GM12875 (cell line): ENCODE results near the gene KAT5.
"Not testable (repeated sequence)": the region's sequence is repeated elsewhere in the genome, so short reads cannot be mapped to it uniquely, and the experiment has no call there.

ENCODE experiments used
- H3K4me3 ChIP-seq: one replicate; pipeline ENCODE4 v1.5.1; 2011; ENCODE audit warnings: low read depth, low read length, control low read depth
- TF ChIP-seq, protein P1 (sequence below): IDR thresholded peaks from 2 replicates; pipeline ENCODE4 v1.5.1; 2011; ENCODE audit warnings: low read depth, mild to moderate bottlenecking, control low read depth, inconsistent platforms, low read length, moderate library complexity, borderline replicate concordance; ENCODE audit not compliant: insufficient read depth

Gene KAT5

DNA sequence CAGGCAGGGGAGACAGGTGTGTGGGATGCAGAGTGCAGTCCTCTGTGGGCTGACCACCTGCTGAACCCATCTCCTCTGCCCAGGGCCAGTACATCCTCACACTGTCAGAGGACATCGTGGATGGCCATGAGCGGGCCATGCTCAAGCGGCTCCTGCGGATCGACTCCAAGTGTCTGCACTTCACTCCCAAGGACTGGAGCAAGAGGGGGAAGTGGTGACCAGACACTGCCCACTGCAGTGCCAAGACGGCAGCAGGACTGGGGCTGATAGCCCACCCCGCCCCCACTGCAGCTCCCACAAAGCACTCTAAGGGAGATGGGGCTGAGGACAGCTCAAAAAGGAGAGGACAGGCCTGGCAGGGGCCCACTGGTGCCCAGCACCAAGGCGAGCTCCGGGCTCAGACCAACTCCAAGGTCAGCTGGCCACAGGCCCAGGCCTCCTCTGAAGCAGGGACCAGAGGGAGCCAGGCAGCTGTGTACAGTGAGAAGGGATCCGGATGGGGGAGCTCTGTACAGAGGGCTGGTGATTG lies 7.0 kb downstream of the KAT5 start:
- TF ChIP-seq, protein P1, sequence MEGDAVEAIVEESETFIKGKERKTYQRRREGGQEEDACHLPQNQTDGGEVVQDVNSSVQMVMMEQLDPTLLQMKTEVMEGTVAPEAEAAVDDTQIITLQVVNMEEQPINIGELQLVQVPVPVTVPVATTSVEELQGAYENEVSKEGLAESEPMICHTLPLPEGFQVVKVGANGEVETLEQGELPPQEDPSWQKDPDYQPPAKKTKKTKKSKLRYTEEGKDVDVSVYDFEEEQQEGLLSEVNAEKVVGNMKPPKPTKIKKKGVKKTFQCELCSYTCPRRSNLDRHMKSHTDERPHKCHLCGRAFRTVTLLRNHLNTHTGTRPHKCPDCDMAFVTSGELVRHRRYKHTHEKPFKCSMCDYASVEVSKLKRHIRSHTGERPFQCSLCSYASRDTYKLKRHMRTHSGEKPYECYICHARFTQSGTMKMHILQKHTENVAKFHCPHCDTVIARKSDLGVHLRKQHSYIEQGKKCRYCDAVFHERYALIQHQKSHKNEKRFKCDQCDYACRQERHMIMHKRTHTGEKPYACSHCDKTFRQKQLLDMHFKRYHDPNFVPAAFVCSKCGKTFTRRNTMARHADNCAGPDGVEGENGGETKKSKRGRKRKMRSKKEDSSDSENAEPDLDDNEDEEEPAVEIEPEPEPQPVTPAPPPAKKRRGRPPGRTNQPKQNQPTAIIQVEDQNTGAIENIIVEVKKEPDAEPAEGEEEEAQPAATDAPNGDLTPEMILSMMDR, result no peak
- peak overlapping the region; percentile 81 for H3K4me3 ChIP-seq

DNA sequence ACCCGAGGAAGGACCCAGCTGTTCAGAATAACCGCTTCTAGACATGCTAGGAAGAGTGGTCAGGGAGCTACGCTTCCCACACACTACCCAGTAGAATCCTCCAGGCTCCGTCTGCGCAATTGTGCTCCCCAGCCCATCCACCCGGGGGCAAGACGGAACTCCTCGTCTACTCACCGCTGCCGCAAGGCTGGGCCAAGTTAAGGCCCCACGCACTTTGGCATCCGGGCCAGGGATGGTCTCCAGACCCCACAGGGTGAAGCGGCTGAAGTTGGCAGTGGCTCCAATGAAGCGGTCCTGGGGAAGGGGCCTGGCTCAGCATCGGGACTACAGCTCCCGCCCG lies 7.8 kb downstream of the KAT5 start:
- peak overlapping the region; percentile 81 for H3K4me3 ChIP-seq
- TF ChIP-seq, protein P1, result no peak

DNA sequence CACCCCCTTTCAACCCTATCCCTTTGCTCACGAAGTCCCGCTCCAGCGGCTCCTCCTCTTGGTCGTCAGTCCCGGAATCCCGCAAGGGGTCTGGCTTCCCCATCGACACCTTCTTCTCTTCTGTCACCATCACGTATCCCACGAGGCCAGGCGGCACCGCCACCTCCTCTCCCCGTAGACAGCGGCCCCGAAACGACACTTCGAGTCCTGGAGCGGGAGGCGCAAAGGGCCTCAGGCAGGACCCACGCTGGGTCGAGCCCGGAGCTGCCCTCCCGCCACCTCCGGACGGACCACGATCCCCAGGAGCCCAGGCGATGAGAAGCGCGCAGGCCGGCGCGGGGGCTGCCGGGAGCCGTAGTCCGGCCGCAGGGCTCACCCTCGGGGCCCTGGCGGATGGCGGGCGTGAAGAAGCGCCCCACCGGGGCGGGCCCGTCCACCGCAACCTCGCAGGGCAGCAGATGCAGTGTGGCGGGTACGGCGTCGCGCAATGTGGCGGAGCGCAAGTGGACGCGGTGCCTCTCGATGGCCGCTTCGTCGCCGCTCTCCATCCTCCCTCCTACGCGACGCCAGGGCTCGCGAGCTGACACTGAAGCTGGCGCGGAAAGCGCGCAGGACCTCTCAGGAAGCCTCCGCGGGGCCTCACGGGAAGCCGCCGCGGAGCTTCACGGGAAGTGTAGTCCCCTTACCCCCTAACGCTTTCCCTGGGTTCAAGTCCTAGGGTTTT lies 8.3 kb downstream of the KAT5 start, which contains the start of gene RNASEH2C:
TSS of gene RNASEH2C (minus strand) at position 588 of the 724 bp plus-strand sequence. CDS start at position 548, 40 bp downstream.
- TF ChIP-seq, protein P1, result no peak
- H3K4me3 ChIP-seq, result peak within 1 kb of the TSS; percentile 81

DNA sequence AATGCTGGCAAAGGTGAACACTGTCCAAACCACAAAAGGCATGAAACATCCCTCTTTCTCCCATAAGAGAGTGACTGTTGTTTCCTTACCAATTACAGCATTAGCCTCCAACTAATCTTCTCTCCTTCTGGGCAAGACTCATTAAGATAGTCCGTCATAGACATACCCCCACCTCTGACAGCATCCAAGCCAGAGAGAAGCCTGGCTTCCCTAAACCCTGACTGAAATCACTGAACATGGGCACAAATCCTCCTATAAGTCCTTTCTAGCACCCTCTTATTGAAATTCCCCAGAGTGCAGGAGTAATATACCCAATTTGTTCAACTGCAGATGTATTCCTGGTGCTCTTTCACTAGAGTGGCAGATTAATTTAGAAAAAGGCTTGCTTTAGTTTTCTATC lies 10.2 kb downstream of the KAT5 start:
- H3K4me3 ChIP-seq, result no peak overlapping the region
- TF ChIP-seq, protein P1, result no peak

DNA sequence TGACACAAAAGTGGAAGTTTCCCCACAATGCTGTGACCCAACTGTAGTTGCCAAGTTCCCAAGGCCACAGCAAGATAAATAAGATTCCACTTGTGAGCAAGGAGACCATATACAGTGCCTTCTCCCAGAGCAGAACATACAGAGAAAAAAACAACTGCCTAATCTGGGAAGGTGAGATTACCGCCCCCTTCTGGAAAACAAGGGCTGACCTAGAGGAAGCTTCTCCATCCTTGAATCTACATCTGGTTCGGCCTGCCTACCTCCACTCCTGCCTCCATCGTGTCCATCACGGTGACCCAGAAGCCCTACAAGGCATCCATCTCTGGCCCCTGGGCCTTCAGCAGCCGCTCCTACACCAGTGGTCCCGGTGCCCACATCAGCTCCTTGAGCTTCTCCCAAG lies 14.6 kb downstream of the KAT5 start:
- H3K4me3 ChIP-seq, result no peak overlapping the region
- TF ChIP-seq, protein P1, result peak; percentile 30; the same call in 1 of the 2 replicates

DNA sequence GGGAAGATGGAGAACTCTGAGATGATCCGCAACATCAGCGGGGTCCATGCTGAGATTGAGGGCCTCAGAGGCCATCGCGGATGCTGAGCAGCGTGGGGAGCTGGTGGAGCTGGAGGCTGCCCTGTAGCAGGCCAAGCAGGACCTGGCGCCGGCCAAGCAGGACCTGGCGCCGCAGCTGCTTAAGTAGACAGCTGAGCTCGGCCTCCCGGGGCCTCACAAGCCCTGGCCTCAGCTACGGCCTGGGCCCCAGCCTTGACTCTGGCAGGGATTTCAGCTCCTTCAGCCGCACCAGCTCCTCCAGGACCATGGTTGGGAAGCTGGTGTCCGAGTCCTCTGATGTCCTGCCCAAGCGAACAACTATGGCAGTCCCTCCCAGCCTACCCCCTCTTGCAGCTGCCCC lies 15.8 kb downstream of the KAT5 start:
- H3K4me3 ChIP-seq, result no peak overlapping the region
- TF ChIP-seq, protein P1, result no peak

DNA sequence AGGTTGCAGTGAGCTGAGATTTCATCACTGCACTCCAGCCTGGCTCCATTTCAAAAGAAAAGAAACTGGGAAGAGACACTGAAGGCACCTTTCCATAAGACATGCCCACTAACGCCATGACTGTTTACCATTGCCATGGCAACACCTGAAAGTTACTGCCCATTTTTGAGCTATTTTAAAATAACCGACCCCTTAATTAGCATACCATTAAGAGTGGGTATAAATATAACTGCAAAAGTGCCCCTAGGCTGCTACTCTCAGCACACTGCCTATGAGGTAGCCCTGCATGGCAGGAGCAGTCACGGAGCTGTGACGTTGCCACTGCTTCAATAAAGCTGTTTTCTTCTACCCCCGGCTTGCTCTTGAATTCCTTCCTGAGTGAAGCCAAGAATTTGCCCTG lies 18.4 kb downstream of the KAT5 start:
- TF ChIP-seq, protein P1, result no peak
- H3K4me3 ChIP-seq, result no peak overlapping the region

DNA sequence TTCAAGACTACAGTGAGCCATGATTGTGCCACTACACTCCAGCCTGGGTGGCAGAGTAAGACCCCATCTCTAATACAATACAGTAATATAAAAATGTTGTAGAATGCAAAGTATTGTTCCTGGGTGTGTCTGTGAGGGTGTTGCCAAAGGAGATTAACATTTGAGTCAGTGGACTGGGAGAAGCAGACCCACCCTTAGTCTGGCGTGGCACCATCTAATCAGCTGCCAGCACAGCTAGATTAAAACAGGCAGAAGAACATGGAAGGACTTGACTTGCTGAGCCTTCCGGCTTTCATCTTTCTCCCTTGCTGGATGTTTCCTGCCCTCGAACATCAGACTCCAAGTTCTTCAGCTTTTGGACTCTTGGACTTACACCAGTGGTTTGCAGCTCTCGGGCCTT lies 23.1 kb downstream of the KAT5 start:
- H3K4me3 ChIP-seq, result not testable (repeated sequence)
